Measurements from ENCODE around the gene PROZ.
"Not testable (repeated sequence)": the region's sequence is repeated elsewhere in the genome, so short reads cannot be mapped to it uniquely, and the experiment has no call there.

The PROZ gene

GRCh38 chr13:113157929-113158747, at the start of gene PROZ:
Gene PROZ, plus strand, starts transcription at chr13:113158648. Its CDS starts 13 bp downstream, at chr13:113158661.
- no peak for DNase-seq (ENCODE audit: low read depth in 2 of 2)

GRCh38 chr13:113109151-113110047, 49.0 kb upstream of the PROZ start:
- no peak for DNase-seq (ENCODE audit: low read depth in 2 of 2)

- peak in 1 of 2 donors; percentile 6 for DNase-seq (ENCODE audit: low read depth in 2 of 2)
Measured at GRCh38 chr13:113110048-113110851, 48.2 kb upstream of the PROZ start.

GRCh38 chr13:113110852-113111315, 47.6 kb upstream of the PROZ start:
- no peak for DNase-seq (ENCODE audit: low read depth in 2 of 2)

- not testable (repeated sequence) for DNase-seq (ENCODE audit: low read depth in 2 of 2)
Measured at GRCh38 chr13:113111821-113112220, 46.6 kb upstream of the PROZ start.

GRCh38 chr13:113112475-113112874, 46.0 kb upstream of the PROZ start:
- not testable (repeated sequence) for DNase-seq (ENCODE audit: low read depth in 2 of 2)

GRCh38 chr13:113112893-113113845, 45.3 kb upstream of the PROZ start:
- no peak for DNase-seq (ENCODE audit: low read depth in 2 of 2)

GRCh38 chr13:113113846-113114271, 44.6 kb upstream of the PROZ start:
- no peak for DNase-seq (ENCODE audit: low read depth in 2 of 2)

GRCh38 chr13:113114511-113115362, 43.7 kb upstream of the PROZ start:
- no peak for DNase-seq (ENCODE audit: low read depth in 2 of 2)

GRCh38 chr13:113115363-113116205, 42.9 kb upstream of the PROZ start:
- DNase-seq (ENCODE audit: low read depth in 2 of 2): no peak

- no peak for DNase-seq (ENCODE audit: low read depth in 2 of 2)
Measured at GRCh38 chr13:113116206-113116800, 42.1 kb upstream of the PROZ start.

- DNase-seq (ENCODE audit: low read depth in 2 of 2): no peak
Measured at GRCh38 chr13:113116871-113117271, 41.6 kb upstream of the PROZ start.

- no peak for DNase-seq (ENCODE audit: low read depth in 2 of 2)
Measured at GRCh38 chr13:113117335-113117872, 41.0 kb upstream of the PROZ start.

- no peak for DNase-seq (ENCODE audit: low read depth in 2 of 2)
Measured at GRCh38 chr13:113117911-113118260, 40.6 kb upstream of the PROZ start.

- no peak for DNase-seq (ENCODE audit: low read depth in 2 of 2)
Measured at GRCh38 chr13:113118261-113119021, 40.0 kb upstream of the PROZ start.

GRCh38 chr13:113119166-113119821, 39.2 kb upstream of the PROZ start:
- DNase-seq (ENCODE audit: low read depth in 2 of 2): no peak

- no peak for DNase-seq (ENCODE audit: low read depth in 2 of 2)
Measured at GRCh38 chr13:113119822-113120189, 38.6 kb upstream of the PROZ start.
